B cell (primary cell): ENCODE results near the gene FBXO3. TPM values are rescaled to one million over a fixed set of nuclear protein-coding genes. Genes with fewer than 3 reads are reported as not detected.

Experiments
- polyA plus RNA-seq: library from polyadenylated mRNA; depleted of rRNA; stranded (reverse); fragments of >200 nt; gene quantifications from 2 replicates; pipeline ENCODE4 v1.2.3, GENCODE V29; 2012
- total RNA-seq, 2 donors: library from RNA; stranded (reverse); fragments of 120-200 nt in 1 of 2; gene quantifications; 1 replicate in 1 of 2; 2 replicates in 1 of 2; pipeline versions ENCODE4 v1.2.3 to v1.2.4, GENCODE V29; 2013 to 2022

The FBXO3 gene
- total and polyA plus RNA-seq, 2 donors (not counting 1 experiment from before 2014, with no cell fraction given) = 16.8 to 34.3 TPM

Other genes with a start within 250 kb of the FBXO3 start
- gene C11orf91, start 73.7 kb downstream of the FBXO3 start, total RNA-seq = not detected in 2 replicates
- gene C11orf91, start 73.7 kb downstream of the FBXO3 start, polyA plus RNA-seq = not detected in 2 replicates
- 41.3 and 44.5 TPM in 2 replicates for gene CD59, start 38.1 kb downstream of the FBXO3 start, total RNA-seq
- 10.9 and 16.3 TPM in 2 replicates for gene CD59, start 38.1 kb downstream of the FBXO3 start, polyA plus RNA-seq
- gene LMO2, start 117.6 kb upstream of the FBXO3 start, total RNA-seq = 6.2 and 7.3 TPM in 2 replicates
- 10.7 and 11.6 TPM in 2 replicates for gene LMO2, start 117.6 kb upstream of the FBXO3 start, polyA plus RNA-seq